Neural progenitor cell (in vitro differentiated cells): ENCODE measurements around the gene CREB5. TPM values are rescaled to one million over a fixed set of nuclear protein-coding genes. Genes with fewer than 3 reads are reported as not detected.

Experiments
- DNase-seq: peaks from one replicate; pipeline ENCODE4 v3.0.0-alpha.2; 2016; ENCODE audit warnings: low spot score
- H2AFZ ChIP-seq: fragments of 200-600 bp; sonication (generic); replicated peaks from 2 replicates; pipeline ENCODE4 v1.6.1; 2016; ENCODE audit warnings: antibody characterized with exemption
- H3F3A ChIP-seq: fragments of 200-600 bp; sonication (generic); 2 replicates; pipeline ENCODE4 v1.6.1; 2016; ENCODE audit warnings: antibody characterized with exemption, low read depth
- H3K27ac ChIP-seq: fragments of 200-600 bp; sonication (generic); 2 replicates; pipeline ENCODE4 v1.5.1; 2016; ENCODE audit warnings: mild to moderate bottlenecking
- H3K27me3 ChIP-seq: fragments of 200-600 bp; sonication (generic); 2 replicates; pipeline ENCODE4 v1.6.1; 2016; ENCODE audit warnings: mild to moderate bottlenecking, moderate library complexity
- H3K36me3 ChIP-seq: fragments of 200-600 bp; sonication (generic); 2 replicates; pipeline ENCODE4 v1.5.1; 2016
- H3K4me1 ChIP-seq: fragments of 200-600 bp; sonication (generic); 2 replicates; pipeline ENCODE4 v1.6.1; 2016; ENCODE audit warnings: mixed run types
- H3K4me2 ChIP-seq: fragments of 200-600 bp; sonication (generic); 2 replicates; pipeline ENCODE4 v1.6.1; 2016
- H3K4me3 ChIP-seq: fragments of 200-600 bp; sonication (generic); 2 replicates; pipeline ENCODE4 v1.5.1; 2016
- H3K79me2 ChIP-seq: fragments of 200-600 bp; sonication (generic); 2 replicates; pipeline ENCODE4 v1.6.1; 2016; ENCODE audit warnings: low read depth
- H3K9ac ChIP-seq: fragments of 200-600 bp; sonication (generic); 2 replicates; pipeline ENCODE4 v1.6.1; 2016
- H3K9me3 ChIP-seq: fragments of 200-600 bp; sonication (generic); 2 replicates; pipeline ENCODE4 v1.5.1; 2016; ENCODE audit warnings: low read depth
- H4K20me1 ChIP-seq: fragments of 200-600 bp; sonication (generic); 2 replicates; pipeline ENCODE4 v1.6.1; 2016; ENCODE audit warnings: low read depth
- H3K27ac Mint-ChIP-seq: 3 replicates; pipeline ENCODE4 v1.8.0; 2021; ENCODE audit warnings: mixed read lengths
- H3K27me3 Mint-ChIP-seq: 2 replicates; pipeline ENCODE4 v1.8.0; 2022; ENCODE audit warnings: low read depth, mild to moderate bottlenecking, inconsistent platforms, moderate library complexity, mixed read lengths; ENCODE audit not compliant: insufficient read depth
- H3K36me3 Mint-ChIP-seq: 3 replicates; pipeline ENCODE4 v1.8.0; 2021; ENCODE audit warnings: mixed read lengths
- H3K4me1 Mint-ChIP-seq: 3 replicates; pipeline ENCODE4 v1.8.0; 2021; ENCODE audit warnings: mixed read lengths
- H3K4me3 Mint-ChIP-seq: 3 replicates; pipeline ENCODE4 v1.8.0; 2021; ENCODE audit warnings: mild to moderate bottlenecking, moderate library complexity, mixed read lengths
- H3K9me3 Mint-ChIP-seq: 3 replicates; pipeline ENCODE4 v1.8.0; 2020; ENCODE audit warnings: mixed read lengths
- EZH2 ChIP-seq: fragments of 200-600 bp; sonication (generic); IDR thresholded peaks from 2 replicates; pipeline ENCODE4 v1.6.1; 2017; ENCODE audit warnings: antibody characterized with exemption, mild to moderate bottlenecking, moderate library complexity
- EZH2phosphoT487 ChIP-seq: fragments of 200-600 bp; sonication (generic); IDR thresholded peaks from 2 replicates; pipeline ENCODE4 v1.6.1; 2017; ENCODE audit warnings: antibody characterized with exemption
- total RNA-seq: library from RNA; depleted of rRNA; stranded (reverse); fragments of >200 nt; gene quantifications from 2 replicates; pipeline ENCODE4 v1.2.3, GENCODE V29; 2015; ENCODE audit warnings: low replicate concordance
- TF ChIP-seq, protein P1 (sequence below): fragments of 200-600 bp; sonication (generic); IDR thresholded peaks from 2 replicates; pipeline ENCODE4 v1.5.1; 2017; ENCODE audit warnings: antibody characterized with exemption, mild to moderate bottlenecking

Gene CREB5
- total RNA-seq, 1 donor from 2014 or later: 1.2 TPM

DNA sequence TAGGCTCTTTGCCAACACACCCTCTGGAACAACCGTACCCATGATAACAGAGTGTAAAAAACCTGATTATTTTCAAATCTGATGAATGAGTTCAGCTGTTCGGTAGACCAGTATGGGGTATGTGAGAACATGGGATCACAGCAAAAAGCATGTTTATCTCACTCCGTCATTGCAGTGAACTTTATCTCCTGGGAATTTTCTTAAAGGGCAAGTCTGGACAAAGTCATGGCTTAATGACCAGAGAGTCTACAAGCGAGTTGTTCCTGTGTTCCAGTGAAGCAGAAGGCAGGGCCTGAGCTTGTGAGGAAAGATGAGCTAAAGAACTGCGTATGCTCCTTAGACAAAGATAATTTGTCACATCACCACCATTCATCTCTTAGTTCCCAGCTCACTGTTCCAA, 326.1 kb downstream of the CREB5 start:
- H3K27ac ChIP-seq: no peak overlapping the region
- TF ChIP-seq, protein P1, sequence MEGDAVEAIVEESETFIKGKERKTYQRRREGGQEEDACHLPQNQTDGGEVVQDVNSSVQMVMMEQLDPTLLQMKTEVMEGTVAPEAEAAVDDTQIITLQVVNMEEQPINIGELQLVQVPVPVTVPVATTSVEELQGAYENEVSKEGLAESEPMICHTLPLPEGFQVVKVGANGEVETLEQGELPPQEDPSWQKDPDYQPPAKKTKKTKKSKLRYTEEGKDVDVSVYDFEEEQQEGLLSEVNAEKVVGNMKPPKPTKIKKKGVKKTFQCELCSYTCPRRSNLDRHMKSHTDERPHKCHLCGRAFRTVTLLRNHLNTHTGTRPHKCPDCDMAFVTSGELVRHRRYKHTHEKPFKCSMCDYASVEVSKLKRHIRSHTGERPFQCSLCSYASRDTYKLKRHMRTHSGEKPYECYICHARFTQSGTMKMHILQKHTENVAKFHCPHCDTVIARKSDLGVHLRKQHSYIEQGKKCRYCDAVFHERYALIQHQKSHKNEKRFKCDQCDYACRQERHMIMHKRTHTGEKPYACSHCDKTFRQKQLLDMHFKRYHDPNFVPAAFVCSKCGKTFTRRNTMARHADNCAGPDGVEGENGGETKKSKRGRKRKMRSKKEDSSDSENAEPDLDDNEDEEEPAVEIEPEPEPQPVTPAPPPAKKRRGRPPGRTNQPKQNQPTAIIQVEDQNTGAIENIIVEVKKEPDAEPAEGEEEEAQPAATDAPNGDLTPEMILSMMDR: no peak
- TF ChIP-seq EZH2 (no peak), EZH2phosphoT487 (no peak)
- H3K9me3 Mint-ChIP-seq: peaks cover 2% of the 10 kb centered on the region

DNA sequence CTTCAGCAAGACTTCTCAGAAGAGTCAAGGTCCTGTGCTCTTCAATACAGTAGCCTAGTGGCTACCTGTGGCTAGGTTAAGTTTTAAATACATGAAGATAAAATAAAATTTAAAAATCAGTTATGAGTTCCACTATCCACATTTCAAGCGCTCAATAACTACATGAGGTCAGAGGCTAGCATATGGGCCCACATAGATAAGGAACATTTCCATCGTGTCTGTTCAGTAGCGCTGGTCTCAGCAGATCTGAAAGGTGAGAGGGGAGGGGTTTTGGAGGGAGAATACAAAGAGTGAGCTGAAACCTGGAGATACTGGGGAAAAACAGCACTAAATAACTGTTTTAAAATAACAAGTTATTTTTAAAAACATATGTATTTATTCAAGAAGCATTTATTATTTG, 326.8 kb downstream of the CREB5 start:
- H3K4me3 ChIP-seq: no peak overlapping the region
- peaks cover 14% of the 10 kb centered on the region for H3F3A ChIP-seq
- peak overlapping the region; percentile 66 for H3K4me2 ChIP-seq
- no peaks in the 10 kb centered on the region for H3K27me3 Mint-ChIP-seq
- no peaks in the 10 kb centered on the region for H4K20me1 ChIP-seq
- H3K4me1 Mint-ChIP-seq: peaks cover 18% of the 10 kb centered on the region
- H2AFZ ChIP-seq: no peak overlapping the region
- no peak overlapping the region for H3K4me3 Mint-ChIP-seq
- no peaks in the 10 kb centered on the region for H3K79me2 ChIP-seq
- no peak for DNase-seq
- H3K27me3 ChIP-seq: no peaks in the 10 kb centered on the region
- no peaks in the 10 kb centered on the region for H3K36me3 ChIP-seq
- H3K27ac Mint-ChIP-seq: no peak overlapping the region
- H3K4me1 ChIP-seq: peaks cover 33% of the 10 kb centered on the region
- H3K9ac ChIP-seq: no peak overlapping the region
- H3K9me3 ChIP-seq: no peaks in the 10 kb centered on the region
- no peak overlapping the region for H3K27ac ChIP-seq
- TF ChIP-seq, protein P1: no peak
- TF ChIP-seq EZH2phosphoT487: no peak
- no peak for TF ChIP-seq EZH2
- H3K9me3 Mint-ChIP-seq: peaks cover 2% of the 10 kb centered on the region
- H3K36me3 Mint-ChIP-seq: no peaks in the 10 kb centered on the region

More for the DNA sequence above, 326.1 kb downstream of the CREB5 start:
- Histone ChIP-seq H3K4me1 (peaks cover 33% of the 10 kb centered on the region), H3K4me2 (no peak overlapping the region), H3K27me3 (no peaks in the 10 kb centered on the region), H3K9me3 (no peaks in the 10 kb centered on the region), H3K4me3 (no peak overlapping the region), H3K9ac (no peak overlapping the region), H4K20me1 (no peaks in the 10 kb centered on the region), H2AFZ (peak overlapping the region; percentile 9), H3K36me3 (no peaks in the 10 kb centered on the region), H3F3A (peaks cover 14% of the 10 kb centered on the region), H3K79me2 (no peaks in the 10 kb centered on the region)
- peaks cover 3% of the 10 kb centered on the region for H3K27me3 Mint-ChIP-seq
- H3K27ac Mint-ChIP-seq: no peak overlapping the region
- H3K36me3 Mint-ChIP-seq: no peaks in the 10 kb centered on the region
- no peak for DNase-seq
- peaks cover 21% of the 10 kb centered on the region for H3K4me1 Mint-ChIP-seq
- H3K4me3 Mint-ChIP-seq: no peak overlapping the region

DNA sequence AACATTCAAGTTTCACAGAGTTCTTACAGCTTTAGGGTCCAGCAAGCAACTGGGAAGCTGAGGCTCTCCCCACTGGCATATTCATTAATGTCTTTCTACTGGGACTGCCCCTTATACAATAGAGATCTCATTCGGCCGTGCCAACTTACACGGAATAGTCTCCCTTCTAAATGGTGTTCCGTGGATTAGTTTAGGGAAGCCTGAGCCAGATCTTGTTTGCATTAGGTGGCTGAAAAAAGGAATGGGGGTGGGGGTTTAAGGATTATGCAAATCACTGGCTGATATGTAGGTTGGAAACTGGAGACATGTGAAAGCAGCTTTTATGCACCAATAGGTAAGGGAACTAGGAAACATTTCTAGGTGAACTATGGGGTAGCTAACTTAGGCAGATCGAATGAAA, 327.5 kb downstream of the CREB5 start:
- H3K9ac ChIP-seq: no peak overlapping the region
- no peaks in the 10 kb centered on the region for H3K9me3 ChIP-seq
- TF ChIP-seq EZH2phosphoT487 (no peak), EZH2 (no peak)
- TF ChIP-seq, protein P1: no peak
- peaks cover 33% of the 10 kb centered on the region for H3K4me1 ChIP-seq
- H3K36me3 ChIP-seq: no peaks in the 10 kb centered on the region
- H3K79me2 ChIP-seq: no peaks in the 10 kb centered on the region
- Mint-ChIP-seq H3K27ac (no peak overlapping the region), H3K27me3 (no peaks in the 10 kb centered on the region), H3K36me3 (no peaks in the 10 kb centered on the region), H3K9me3 (peaks cover 2% of the 10 kb centered on the region), H3K4me1 (peaks cover 18% of the 10 kb centered on the region), H3K4me3 (no peak overlapping the region)
- H4K20me1 ChIP-seq: no peaks in the 10 kb centered on the region
- H3K4me3 ChIP-seq: peak overlapping the region; percentile 28
- H3K4me2 ChIP-seq: peak overlapping the region; percentile 66
- H3K27ac ChIP-seq: peak overlapping the region; percentile 48
- DNase-seq: peak; percentile 82
- no peak overlapping the region for H2AFZ ChIP-seq
- H3F3A ChIP-seq: peaks cover 14% of the 10 kb centered on the region
- H3K27me3 ChIP-seq: no peaks in the 10 kb centered on the region
